ENCODE results near the gene TBC1D4.

TBC1D4 gene

GRCh38 chr13:75416327-75417011 is 65.5 kb downstream of the TBC1D4 start:
- DNase-seq, result no peak

GRCh38 chr13:75415694-75416093 is 66.3 kb downstream of the TBC1D4 start:
- no peak for DNase-seq

- DNase-seq, result no peak
Measured at GRCh38 chr13:75415171-75415570, 66.8 kb downstream of the TBC1D4 start.

GRCh38 chr13:75414036-75414827 is 67.7 kb downstream of the TBC1D4 start:
- no peak for DNase-seq

GRCh38 chr13:75411924-75412537 is 69.9 kb downstream of the TBC1D4 start:
- DNase-seq, result no peak

- DNase-seq, result no peak
Measured at GRCh38 chr13:75410207-75410606, 71.8 kb downstream of the TBC1D4 start.

- no peak for DNase-seq
Measured at GRCh38 chr13:75407998-75408397, 74.0 kb downstream of the TBC1D4 start.

GRCh38 chr13:75407473-75407872 is 74.5 kb downstream of the TBC1D4 start:
- no peak for DNase-seq

GRCh38 chr13:75405976-75406703 is 75.8 kb downstream of the TBC1D4 start:
- DNase-seq, result no peak

- DNase-seq, result no peak
Measured at GRCh38 chr13:75404726-75405125, 77.2 kb downstream of the TBC1D4 start.

- DNase-seq, result no peak
Measured at GRCh38 chr13:75402787-75403186, 79.2 kb downstream of the TBC1D4 start.

GRCh38 chr13:75400775-75401174 is 81.2 kb downstream of the TBC1D4 start:
- no peak for DNase-seq

GRCh38 chr13:75399879-75400217 is 82.1 kb downstream of the TBC1D4 start:
- DNase-seq, result no peak

- DNase-seq, result no peak
Measured at GRCh38 chr13:75399168-75399878, 82.6 kb downstream of the TBC1D4 start.

GRCh38 chr13:75398072-75398471 is 83.9 kb downstream of the TBC1D4 start:
- no peak for DNase-seq

GRCh38 chr13:75395901-75396300 is 86.1 kb downstream of the TBC1D4 start:
- DNase-seq, result no peak

- no peak for DNase-seq
Measured at GRCh38 chr13:75395066-75395465, 86.9 kb downstream of the TBC1D4 start.

- no peak for DNase-seq
Measured at GRCh38 chr13:75393839-75394520, 88.0 kb downstream of the TBC1D4 start.

GRCh38 chr13:75391432-75392100 is 90.4 kb downstream of the TBC1D4 start:
- DNase-seq, result no peak

GRCh38 chr13:75390229-75390628 is 91.7 kb downstream of the TBC1D4 start:
- DNase-seq, result no peak

GRCh38 chr13:75385708-75386083 is 96.3 kb downstream of the TBC1D4 start:
- DNase-seq, result no peak

Data from stimulated activated CD4-positive, alpha-beta T cell treated with anti-CD3 and anti-CD28 coated beads, Interleukin-2, amount 100 ng/mL, for 24 hours (primary cell).